K562 (cell line): ENCODE measurements around the gene SLC26A1. TPM values are rescaled to one million over a fixed set of nuclear protein-coding genes. Genes with fewer than 3 reads are reported as not detected.

ENCODE experiments used
- ARID4B ChIP-seq: sonication (generic); formaldehyde crosslinking; IDR thresholded peaks from 2 replicates; pipeline ENCODE4 v1.8.0; 2022; ENCODE audit warnings: mild to moderate bottlenecking, missing genetic modification reagents
- CTCF ChIP-seq, 3 experiments: IDR thresholded peaks in 2 of 3; conservative IDR thresholded peaks in 1 of 3; 2 replicates each; pipeline ENCODE4 v1.5.1; 2011 to 2012; ENCODE audit warnings: low read length in 3 of 3, mild to moderate bottlenecking in 3 of 3, control low read depth in 2 of 3, improper control_type of control experiment in 1 of 3, inconsistent platforms in 1 of 3, low read depth in 1 of 3, mixed read lengths in 1 of 3, moderate library complexity in 1 of 3; ENCODE audit not compliant: insufficient read depth in 2 of 3
- FUS ChIP-seq: fragments of 200-400 bp; formaldehyde crosslinking; optimal IDR thresholded peaks from 2 replicates; pipeline ENCODE3; 2017; ENCODE audit warnings: low read depth, low read length
- GATAD2B ChIP-seq: fragments of 450-650 bp; IDR thresholded peaks from 2 replicates; pipeline ENCODE4 v1.6.1; 2017; ENCODE audit warnings: mild to moderate bottlenecking, borderline replicate concordance
- PHF8 ChIP-seq: fragments of 200-600 bp; sonication (generic); IDR thresholded peaks from 2 replicates; pipeline ENCODE4 v1.6.1; 2012; ENCODE audit warnings: mixed run types, mild to moderate bottlenecking, inconsistent platforms, low read length, moderate library complexity, borderline replicate concordance
- POLR2A ChIP-seq: fragments of 450-650 bp; conservative IDR thresholded peaks from 2 replicates; pipeline ENCODE4 v1.6.1; 2016
- TGIF2 ChIP-seq: sonication (generic); formaldehyde crosslinking; IDR thresholded peaks from 2 replicates; pipeline ENCODE4 v1.8.1; 2022; ENCODE audit warnings: mild to moderate bottlenecking, missing genetic modification reagents, moderate library complexity
- THAP12 ChIP-seq: fragments of 250-450 bp; sonication (Bioruptor Pico); IDR thresholded peaks from 2 replicates; pipeline ENCODE4 v1.9.0; 2021; ENCODE audit warnings: mild to moderate bottlenecking, inconsistent platforms
- VEZF1 ChIP-seq: fragments of 200-800 bp; sonication (Bioruptor generic); IDR thresholded peaks from 2 replicates; pipeline ENCODE4 v1.6.1; 2017; ENCODE audit warnings: missing genetic modification characterization, missing compliant biosample characterization
- ZBTB11 ChIP-seq, 3 experiments: fragments of 200-800 bp in 1 of 3; fragments of 250-450 bp in 1 of 3; fragments of 450-650 bp in 1 of 3; sonication (Bioruptor Pico) in 1 of 3; sonication (Bioruptor generic) in 1 of 3; formaldehyde crosslinking in 1 of 3; IDR thresholded peaks; 2 replicates each; pipeline versions ENCODE4 v1.6.1 to v1.8.0; 2016 to 2022; ENCODE audit warnings: mild to moderate bottlenecking in 2 of 3, missing genetic modification characterization in 2 of 3, missing compliant biosample characterization in 1 of 3, moderate library complexity in 1 of 3
- polyA plus RNA-seq, 8 experiments: library from polyadenylated mRNA; depleted of rRNA in 4 of 8; stranded (reverse) in 5 of 8; unstranded in 3 of 8; fragments of >200 nt; fragmentation: Nextera tagmentation in 2 of 8; fragmentation: Illumina TruSeq in 1 of 8; extraction: Ambion mirVana in 2 of 8; extraction: Trizol in 1 of 8; gene quantifications; 2 replicates each; pipeline versions ENCODE4 v1.2.1 to v1.2.3, GENCODE V29; 2011 to 2014; ENCODE audit warnings: inconsistent platforms in 1 of 8, missing spikeins in 1 of 8
- total RNA-seq, 7 experiments: library from RNA; depleted of rRNA in 6 of 7; stranded (reverse); fragments of >200 nt in 6 of 7; fragmentation: Illumina TruSeq in 2 of 7; extraction: Trizol in 2 of 7; gene quantifications; 2 replicates each; pipeline versions ENCODE4 v1.2.1 to v1.2.3, GENCODE V29; 2011 to 2021; ENCODE audit warnings: low replicate concordance in 1 of 7

The SLC26A1 gene
- total and polyA plus RNA-seq, 9 of the 15 experiments (the other 6 are each of a cell fraction or from before 2014, with no cell fraction given) = 0.11 to 4.2 (median 0.95) TPM

- TF ChIP-seq ARID4B (peak; percentile 41; the same call in 1 of the 2 replicates), THAP12 (CRISPR knock-in tag) (peak; percentile 8; the same call in 1 of the 2 replicates), TGIF2 (CRISPR knock-in tag) (0 out of 2 replicates have a peak, but pooled peaks have one; percentile 72), CTCF (IDR thresholded peaks at IDR 0.05 in 2 of 3, conservative IDR thresholded peaks at IDR 0.05 in 1 of 3; ENCODE audit: insufficient read depth in 2 of 3, low read depth in 1 of 3, low read length in 3 of 3) (0 out of 6 replicates have a peak, but pooled peaks of 1 of the 3 experiments have one; percentile 3), FUS (no peak), ZBTB11 (CRISPR knock-in tag; IDR thresholded peaks at IDR 0.05) (peak in 1 of 3 experiments; percentile 90; a peak in 2 of 6 replicates), POLR2A (peak; percentile 33; the same call in 1 of the 2 replicates), PHF8 (peak; percentile 63; the same call in 1 of the 2 replicates), GATAD2B (peak; percentile 90), VEZF1 (peak; percentile 77)
These were observed 19.5 kb downstream of the SLC26A1 start, which contains the start of gene DGKQ (continued) for GRCh38 chr4:973431-974397.
